Right hindlimb (tissue), 1 donor: ENCODE measurements around the gene GRK6.

Experiments used
- DNase-seq: peaks from one replicate; pipeline ENCODE4 v3.0.0-alpha.2; 2018

Gene GRK6

GRCh38 chr5:177490311-177490991 is 64.0 kb downstream of the GRK6 start:
- no peak for DNase-seq

DNA sequence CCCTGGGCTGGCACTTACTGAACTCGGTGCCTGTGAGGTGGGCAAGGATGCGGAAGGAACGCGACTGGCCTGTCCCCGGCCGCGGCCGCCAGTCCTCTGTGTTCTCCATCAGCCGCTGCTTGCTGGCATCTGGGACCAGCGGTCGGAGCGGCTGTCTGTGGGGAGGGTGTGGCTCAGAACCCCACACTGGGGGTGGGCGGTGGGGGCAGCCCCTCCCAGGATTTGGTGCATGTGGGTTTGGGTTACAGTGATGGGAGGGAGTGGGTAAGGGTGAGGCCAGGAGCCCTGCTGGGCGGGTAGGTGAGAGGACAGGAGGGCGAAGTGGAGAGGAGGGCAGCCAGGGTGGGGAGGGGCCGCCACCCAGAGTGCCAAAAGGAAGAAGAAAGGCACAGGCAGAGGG is 64.5 kb downstream of the GRK6 start:
- no peak for DNase-seq

DNA sequence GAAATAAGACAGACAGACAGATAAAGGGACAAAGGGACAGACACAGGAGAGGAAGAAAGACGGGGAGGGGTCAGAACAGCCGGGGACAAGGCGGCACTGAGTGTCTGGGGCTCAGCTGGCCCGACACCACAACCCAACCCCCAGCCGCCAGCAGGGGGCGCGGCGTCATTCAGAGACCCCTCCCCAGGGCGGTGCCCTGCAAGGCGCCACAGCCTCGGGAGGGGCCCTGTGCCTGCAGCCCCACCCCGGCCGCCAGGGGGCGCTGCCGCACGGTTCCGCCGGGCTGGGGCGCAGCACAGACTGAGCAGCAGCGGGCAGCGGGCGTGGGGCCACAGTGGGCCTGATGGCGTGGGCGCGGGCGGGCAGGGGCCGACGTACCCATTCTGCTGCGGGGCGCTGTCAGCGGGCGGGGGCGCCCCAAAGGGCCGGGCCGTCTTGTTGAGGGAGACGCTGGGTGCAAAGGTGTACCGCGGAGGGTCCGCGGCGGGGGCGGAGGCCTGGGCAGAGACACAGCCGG is 65.0 kb downstream of the GRK6 start:
- DNase-seq: peak; percentile 77

- no peak for DNase-seq
These were observed 65.7 kb downstream of the GRK6 start for GRCh38 chr5:177491983-177492746.
